ENCODE results near the gene CSTA.

DNA sequence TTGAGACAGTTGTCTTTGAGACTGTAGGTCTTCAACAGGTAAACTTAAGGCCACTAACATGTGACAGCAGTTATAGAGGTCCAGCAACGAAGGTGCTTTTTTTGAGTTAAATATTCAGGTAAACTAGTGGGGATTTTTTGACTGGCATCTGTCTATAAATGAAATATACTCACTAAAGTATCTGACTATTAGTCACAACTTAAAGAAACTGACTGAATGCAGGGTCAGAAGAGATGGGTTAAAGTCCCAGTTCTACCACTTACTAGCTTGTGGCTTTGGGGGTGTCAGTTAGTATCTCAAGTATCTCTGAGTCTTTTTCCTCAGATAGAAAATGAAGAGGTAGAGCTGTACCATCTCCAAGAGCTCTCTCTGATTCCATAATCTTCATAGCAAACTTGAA lies 40.0 kb downstream of the CSTA start:
- TF ChIP-seq CTCF (IDR thresholded peaks at IDR 0.05) (no peak), POLR2A (IDR thresholded peaks at IDR 0.05) (no peak)
